ENCODE measurements around the gene RHO. TPM values are rescaled to one million over a fixed set of nuclear protein-coding genes. Genes with fewer than 3 reads are reported as not detected.
A peak's percentile ranks its signal among the peaks of the same experiment; 100 is the strongest.

The RHO gene
- total and polyA plus RNA-seq, 2 donors (not counting 3 experiments of a cell fraction or from before 2014, with no cell fraction given), result not detected

GRCh38 chr3:129560911-129561594 is 32.6 kb downstream of the RHO start:
- CTCF ChIA-PET, result interaction anchor here (0.8 to 6.4 kb wide), 8 partner anchors 31 to 178 kb away, joined by 3 to 80 read pairs (median 4); no protein-coding TSS in a partner anchor
- H3K79me2 ChIP-seq (ENCODE audit: control insufficient read depth, insufficient read depth, low read length), result no peaks in the 10 kb centered on the region
- FAIRE-seq (peak; percentile 86), DNase-seq (ENCODE audit: low read depth, low spot score) (peak; percentile 82)
- BruUV-seq (replicated peaks), result no TSS peak
- no peak overlapping the region for H3K4me2 ChIP-seq (ENCODE audit: insufficient read depth, low read length)
- H2AFZ ChIP-seq (ENCODE audit: low read depth, low read length), result no peak overlapping the region
- no peaks in the 10 kb centered on the region for H3K9me3 ChIP-seq (replicated peaks; ENCODE audit: control insufficient read depth, insufficient read depth, low read length)
- no peaks in the 10 kb centered on the region for H4K20me1 ChIP-seq (replicated peaks; ENCODE audit: control insufficient read depth, extremely low read depth, insufficient read depth, low read length)
- TF ChIP-seq POLR2AphosphoS5 (IDR thresholded peaks at IDR 0.05; ENCODE audit: insufficient read depth, low read depth, low read length) (peak; percentile 36), JUN (IDR thresholded peaks at IDR 0.05; ENCODE audit: borderline replicate concordance, insufficient read depth, insufficient read length, low read depth) (no peak), FOS (IDR thresholded peaks at IDR 0.05; ENCODE audit: borderline replicate concordance, insufficient read depth, low read length) (no peak), MYC (IDR thresholded peaks at IDR 0.05; ENCODE audit: low read depth, low read length) (no peak), CTCF (IDR thresholded peaks at IDR 0.05; ENCODE audit: extremely low read depth in 1 of 2, insufficient read depth in 1 of 2, low read depth in 1 of 2, low read length in 2 of 2) (no peak), EZH2 (IDR thresholded peaks at IDR 0.05; ENCODE audit: borderline replicate concordance, low read depth, low read length, severe bottlenecking) (no peak), MAX (IDR thresholded peaks at IDR 0.05; ENCODE audit: insufficient read depth, insufficient read length) (no peak), GATA2 (IDR thresholded peaks at IDR 0.05; ENCODE audit: insufficient read depth, insufficient read length, low read depth, low read length) (no peak), POLR2A (IDR thresholded peaks at IDR 0.05; ENCODE audit: low read depth, low read length) (peak; percentile 44)
- no peaks in the 10 kb centered on the region for H3K9me1 ChIP-seq (replicated peaks; ENCODE audit: control insufficient read depth, extremely low read depth, insufficient read depth, low read length)
- H3K27ac ChIP-seq (ENCODE audit: insufficient read depth, low read depth, low read length), result peak overlapping the region; percentile 26
- peaks cover 25 to 66% of the 10 kb centered on the region in 2 experiments for H3K36me3 ChIP-seq (ENCODE audit: control insufficient read depth in 2 of 2, extremely low read depth in 1 of 2, insufficient read depth in 2 of 2, low read length in 2 of 2)
- H3K4me3 ChIP-seq (replicated peaks in 1 of 3; ENCODE audit: insufficient read depth in 1 of 3, low read depth in 1 of 3, low read length in 3 of 3), result no peak overlapping the region
- peaks cover 42% of the 10 kb centered on the region for H3K4me1 ChIP-seq (ENCODE audit: control insufficient read depth, extremely low read depth, insufficient read depth, low read length)
- H3K27me3 ChIP-seq (ENCODE audit: control insufficient read depth in 2 of 2, insufficient read depth in 2 of 2, low read length in 2 of 2), result no peaks in the 10 kb centered on the region
- dilution Hi-C loops (cut with MboI; ENCODE audit: extremely low pct_ligation_motif_present, low sequenced_read_pairs), result no loop called here
- POLR2A ChIA-PET, result interaction anchor here (0.5 kb wide), 1 partner anchor 71 kb away, joined by 3 read pairs; no protein-coding TSS in a partner anchor
- intact Hi-C loops (cut with micrococcal nuclease), result loop anchor here (1.0 to 5.0 kb wide), 3 partner anchors 36 to 179 kb away; no protein-coding TSS in a partner anchor
- no peak overlapping the region for H3K9ac ChIP-seq (replicated peaks; ENCODE audit: extremely low read depth, insufficient read depth, low read length)

All from endothelial cell of umbilical vein (primary cell).